GM18858 (cell line): ENCODE data around the gene GALNT7.
"Not testable (repeated sequence)": the region's sequence is repeated elsewhere in the genome, so short reads cannot be mapped to it uniquely, and the experiment has no call there.

Experiments
- ATAC-seq: cut with Tn5 transposase; IDR thresholded peaks from one replicate; pipeline ENCODE4 v1.9.1; 2021; ENCODE audit not compliant: unreplicated experiment

Gene GALNT7

GRCh38 chr4:173165706-173166105 is 2.9 kb upstream of the GALNT7 start:
- ATAC-seq: no peak

GRCh38 chr4:173166491-173166890 is 2.1 kb upstream of the GALNT7 start:
- no peak for ATAC-seq

DNA sequence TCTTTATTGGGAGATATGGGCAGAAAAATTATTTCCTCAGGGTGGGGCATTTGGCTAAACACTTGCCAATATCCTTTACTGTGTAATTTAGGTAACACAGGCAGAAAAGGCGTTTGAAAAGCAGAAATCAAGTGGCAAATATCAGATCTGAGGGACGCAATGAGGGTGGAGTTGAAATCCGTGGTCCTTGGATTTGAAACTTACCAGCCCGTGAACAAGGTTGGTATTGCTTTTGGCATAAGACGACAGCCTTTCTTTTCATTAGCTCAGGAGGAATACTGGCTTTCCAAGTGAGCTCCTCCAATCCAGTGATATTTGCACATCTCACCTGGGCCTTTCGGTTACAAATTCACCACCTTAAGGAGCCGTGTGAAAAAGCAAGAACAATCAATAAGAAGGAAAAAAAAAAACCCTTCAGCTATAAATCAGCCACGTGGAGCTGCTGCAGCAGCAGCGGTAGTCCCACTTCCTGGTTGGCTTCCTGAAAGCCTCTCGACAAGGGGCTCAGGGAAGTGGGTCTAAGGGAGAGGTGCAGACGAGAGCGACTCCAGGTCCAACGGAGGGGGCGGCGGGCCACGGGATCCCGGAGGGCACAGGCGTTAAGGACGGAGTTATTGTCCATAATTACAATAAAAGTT is 734 bp upstream of the GALNT7 start:
- no peak for ATAC-seq

DNA sequence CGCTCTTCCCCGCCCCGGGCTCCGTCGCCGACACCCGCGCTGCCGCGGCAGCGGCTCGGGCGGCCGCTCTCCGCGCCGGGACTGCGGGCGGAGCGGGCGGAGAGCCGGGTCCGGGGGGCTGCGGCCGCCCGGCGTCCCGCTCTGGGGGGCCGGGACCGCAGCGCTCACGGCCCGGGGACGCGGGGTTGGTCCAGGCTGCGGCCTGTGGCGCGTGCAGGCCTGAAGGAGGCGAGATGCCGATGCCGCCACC is 492 bp downstream of the GALNT7 start:
- ATAC-seq: peak; percentile 15

- peak; percentile 55 for ATAC-seq
Measured at GRCh38 chr4:173169428-173170181, 994 bp downstream of the GALNT7 start.

GRCh38 chr4:173170182-173170778 is 1.7 kb downstream of the GALNT7 start:
- ATAC-seq: no peak

- no peak for ATAC-seq
Measured at GRCh38 chr4:173171098-173171497, 2.5 kb downstream of the GALNT7 start.

DNA sequence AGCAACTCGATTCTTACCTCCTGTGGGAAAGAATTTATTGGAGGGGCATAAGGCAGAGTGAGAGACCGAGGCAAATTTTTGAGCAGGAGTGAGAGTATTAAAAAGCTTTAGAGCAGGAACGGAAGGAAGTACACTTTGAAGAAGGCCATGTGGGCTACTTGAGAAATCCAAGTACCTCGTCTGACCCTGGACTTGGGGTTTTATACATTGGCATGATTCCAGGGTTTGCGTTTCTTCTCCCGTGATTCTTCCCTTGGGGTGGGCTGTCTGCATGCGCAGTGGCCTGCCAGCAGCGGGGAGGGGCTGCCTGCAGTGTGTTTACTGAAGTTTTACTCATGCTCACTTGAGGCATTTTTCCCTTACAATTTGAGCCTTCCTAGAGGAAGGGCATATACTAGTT is 3.4 kb downstream of the GALNT7 start:
- no peak for ATAC-seq

DNA sequence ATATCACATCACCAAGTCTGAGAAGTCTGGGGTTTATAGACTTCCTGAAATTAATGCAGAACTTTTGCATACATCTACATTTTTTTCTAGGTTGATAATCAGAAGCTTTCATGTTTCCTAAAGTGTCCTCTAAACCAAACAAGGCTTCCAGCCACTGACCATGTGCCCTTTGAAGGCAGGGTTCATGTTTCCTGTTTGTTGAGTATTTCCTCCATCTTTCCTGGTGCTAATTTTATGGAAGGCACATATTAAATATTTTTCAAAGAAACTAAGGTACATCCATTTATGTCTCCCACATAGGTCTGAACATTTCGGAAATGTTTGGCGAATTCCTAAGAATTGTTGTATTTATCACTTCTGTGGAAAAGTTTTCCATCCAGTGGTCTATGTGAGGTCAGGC is 5.6 kb downstream of the GALNT7 start:
- ATAC-seq: no peak

GRCh38 chr4:173174594-173175012 is 6.0 kb downstream of the GALNT7 start:
- no peak for ATAC-seq

DNA sequence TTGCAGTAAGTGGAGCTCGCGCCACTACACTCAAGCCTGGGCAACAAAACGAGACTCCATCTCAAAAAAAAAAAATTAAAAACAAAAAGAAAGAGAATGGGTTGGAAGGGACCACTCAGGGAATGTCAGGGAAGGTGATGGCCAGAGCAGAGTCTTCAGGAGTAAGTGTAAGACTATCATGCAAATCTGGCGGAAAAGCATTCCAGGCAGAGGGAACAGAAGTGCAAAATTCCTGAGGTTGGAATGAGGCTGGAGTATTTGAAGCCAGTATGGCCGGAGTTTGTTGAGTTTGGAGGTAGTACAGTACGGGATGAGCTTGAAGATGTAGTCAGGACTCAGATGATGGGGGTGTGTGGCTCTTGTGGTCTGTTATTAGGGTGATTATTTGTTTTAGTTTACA is 7.4 kb downstream of the GALNT7 start:
- no peak for ATAC-seq

DNA sequence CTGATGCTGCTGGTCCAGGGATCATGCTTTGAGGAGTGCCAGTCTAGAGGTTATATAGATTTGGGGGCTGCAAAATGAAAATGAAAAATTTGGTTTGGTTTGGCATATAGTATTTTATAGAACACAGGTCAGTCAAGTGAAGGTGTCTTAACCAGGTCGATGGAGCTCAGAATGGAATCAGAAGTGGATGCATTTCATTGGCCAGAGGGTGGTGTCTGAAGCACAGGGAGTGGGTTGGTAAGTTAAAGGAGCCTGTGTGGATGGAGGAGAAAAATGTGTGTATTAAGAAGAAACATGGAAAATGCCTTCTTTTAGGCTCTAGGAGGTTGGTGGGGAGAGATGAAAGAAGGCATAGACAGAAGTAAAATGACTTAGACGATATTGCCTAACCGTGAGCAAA is 8.6 kb downstream of the GALNT7 start:
- no peak for ATAC-seq

DNA sequence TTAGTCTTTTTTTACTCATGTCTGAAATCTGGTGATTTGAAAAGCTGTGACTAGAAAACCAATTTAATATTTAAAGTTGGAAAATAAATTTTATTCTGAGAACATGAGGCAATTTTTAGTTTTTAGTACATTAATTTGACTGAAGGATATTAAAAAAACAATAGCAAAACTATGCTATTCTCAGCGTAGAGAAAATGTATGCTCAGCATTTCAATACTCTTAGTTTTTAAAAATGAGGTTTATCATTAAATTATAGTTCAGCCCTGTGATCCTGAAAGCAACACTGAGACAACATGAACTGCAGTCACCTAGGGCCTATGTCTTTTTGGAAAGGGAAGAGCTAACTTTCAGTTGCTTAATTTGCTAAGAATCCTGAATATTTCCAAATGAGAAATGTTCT is 9.5 kb downstream of the GALNT7 start:
- no peak for ATAC-seq

GRCh38 chr4:173181848-173182247 is 13.2 kb downstream of the GALNT7 start:
- ATAC-seq: peak; percentile 53

DNA sequence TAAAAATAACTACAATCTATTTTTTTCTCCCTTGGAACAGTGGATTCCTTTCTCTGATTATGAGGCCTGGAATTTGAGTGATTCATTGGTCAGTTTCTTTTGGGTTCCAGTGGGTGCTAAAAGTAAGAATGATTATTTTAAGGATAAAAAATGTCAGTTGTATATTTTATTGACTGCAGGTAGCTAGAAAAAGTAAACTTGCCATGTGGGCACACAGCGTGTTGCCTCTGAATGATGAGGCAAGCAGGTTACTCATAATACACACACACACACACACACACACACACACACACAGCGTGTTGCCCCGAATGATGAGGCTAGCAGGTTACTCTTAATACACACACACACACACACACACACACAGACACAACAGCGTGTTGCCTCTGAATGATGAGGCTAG is 13.8 kb downstream of the GALNT7 start:
- no peak for ATAC-seq

DNA sequence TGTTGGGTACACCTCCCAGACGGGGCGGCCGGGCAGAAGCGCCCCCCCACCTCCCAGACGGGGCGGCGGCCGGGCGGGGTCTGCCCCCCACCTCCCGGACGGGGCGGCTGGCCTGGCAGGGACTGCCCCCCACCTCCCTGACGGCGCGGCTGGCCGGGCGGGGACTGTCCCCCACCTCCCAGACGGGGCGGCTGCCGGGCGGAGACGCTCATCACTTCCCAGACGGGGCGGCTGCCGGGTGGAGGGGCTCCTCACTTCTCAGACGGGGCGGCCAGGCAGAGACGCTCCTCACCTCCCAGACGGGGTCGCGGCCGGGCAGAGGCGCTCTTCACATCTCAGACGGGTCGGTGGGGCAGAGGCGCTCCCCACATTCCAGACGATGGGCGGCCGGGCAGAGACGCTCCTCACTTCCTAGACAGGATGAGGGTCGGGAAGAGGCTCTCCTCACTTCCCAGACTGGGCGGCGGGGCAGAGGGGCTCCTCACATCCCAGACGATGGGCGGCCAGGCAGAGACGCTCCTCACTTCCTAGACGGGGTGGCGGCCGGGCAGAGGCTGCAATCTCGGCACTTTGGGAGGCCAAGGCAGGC is 15.1 kb downstream of the GALNT7 start:
- not testable (repeated sequence) for ATAC-seq

DNA sequence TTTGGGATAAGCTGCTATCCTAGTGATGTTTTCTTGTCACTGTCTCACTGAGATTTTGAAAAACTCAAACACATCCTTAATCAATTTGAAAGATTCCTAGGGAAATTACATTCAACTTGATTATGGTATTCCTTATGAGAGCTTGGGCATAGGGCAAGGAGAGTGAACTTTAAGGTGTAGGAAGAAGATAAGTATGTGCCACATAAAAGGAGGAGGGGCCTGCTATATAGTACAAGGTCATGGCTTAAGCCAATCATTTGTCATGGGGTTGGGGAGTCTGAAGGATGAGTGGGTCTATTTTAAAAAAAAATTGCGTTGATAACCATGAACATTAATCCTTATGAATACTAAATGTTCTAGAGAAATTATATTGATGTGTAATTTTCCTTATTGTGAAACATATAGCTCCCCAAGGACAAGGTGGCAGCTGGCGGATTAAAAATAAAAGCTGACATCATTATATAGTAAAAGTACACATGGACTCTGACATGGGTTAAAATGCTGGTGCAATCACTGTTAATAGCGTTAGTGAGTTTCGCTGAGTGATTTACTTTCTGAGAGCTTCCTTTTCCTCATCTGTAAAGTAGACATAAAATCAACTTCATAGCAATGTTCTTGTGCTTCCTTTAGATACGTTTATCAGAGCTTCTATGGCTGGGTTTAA is 17.4 kb downstream of the GALNT7 start:
- ATAC-seq: no peak

GRCh38 chr4:173187732-173188131 is 19.1 kb downstream of the GALNT7 start:
- ATAC-seq: no peak

DNA sequence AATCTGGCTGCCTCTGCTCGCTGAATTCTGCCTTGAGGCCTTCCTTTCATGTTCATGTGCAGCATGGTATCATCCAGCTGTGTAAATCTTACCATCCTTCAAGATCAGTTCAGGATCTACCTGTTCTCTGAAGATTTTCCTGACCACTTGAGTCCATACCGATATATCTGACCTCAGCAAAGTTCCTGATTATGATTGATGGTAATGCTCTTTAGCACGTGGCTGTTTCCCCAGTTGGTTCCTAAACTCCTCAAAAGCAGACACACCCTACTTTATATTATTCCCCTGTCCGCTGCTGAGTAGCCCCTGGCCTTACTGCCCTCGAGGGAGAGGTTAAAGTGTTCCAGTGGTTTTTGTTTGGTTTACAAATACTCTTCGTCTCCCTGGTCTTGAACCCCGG is 20.0 kb downstream of the GALNT7 start:
- no peak for ATAC-seq

GRCh38 chr4:173189117-173189693 is 20.6 kb downstream of the GALNT7 start:
- ATAC-seq: no peak

DNA sequence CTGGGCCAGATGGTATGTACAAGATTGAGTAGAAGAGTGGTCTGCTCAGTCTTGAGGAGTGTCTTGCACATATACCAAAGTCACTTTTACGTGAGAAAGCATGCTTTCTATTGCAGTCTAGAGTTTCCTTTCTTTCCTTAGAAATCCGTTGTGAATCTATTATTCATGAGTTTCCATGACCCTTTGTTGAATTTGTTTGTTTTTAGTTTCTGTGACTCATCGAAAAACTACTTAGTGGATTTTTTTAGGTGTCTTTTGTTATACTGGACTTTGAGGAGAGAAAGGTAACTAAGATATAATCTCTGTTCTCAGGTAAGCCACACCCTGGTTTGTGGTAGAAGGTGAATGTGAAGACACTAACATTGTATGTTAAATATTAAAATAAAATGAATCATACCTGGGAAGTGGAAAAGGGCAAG is 23.0 kb downstream of the GALNT7 start:
- no peak for ATAC-seq
